Cardiac fibroblast (primary cell): ENCODE measurements around the gene SULT4A1.

Experiments
- DNase-seq, 2 donors: peaks; one replicate each; pipeline versions ENCODE4 v3.0.0 to v3.0.0-alpha.2; 2010; ENCODE audit warnings: low read depth in 2 of 2
- H3K4me3 ChIP-seq, 2 donors: replicated peaks in 1 of 2; 1 replicate in 1 of 2; 2 replicates in 1 of 2; pipeline ENCODE4 v1.5.1; 2011; ENCODE audit warnings: low read depth in 2 of 2, low read length in 2 of 2, mild to moderate bottlenecking in 2 of 2, moderate library complexity in 1 of 2
- TF ChIP-seq, protein P1 (sequence below): IDR thresholded peaks from one replicate; pipeline ENCODE4 v1.5.1; 2011; ENCODE audit warnings: low read depth, mild to moderate bottlenecking, low read length, inconsistent platforms

Gene SULT4A1

DNA sequence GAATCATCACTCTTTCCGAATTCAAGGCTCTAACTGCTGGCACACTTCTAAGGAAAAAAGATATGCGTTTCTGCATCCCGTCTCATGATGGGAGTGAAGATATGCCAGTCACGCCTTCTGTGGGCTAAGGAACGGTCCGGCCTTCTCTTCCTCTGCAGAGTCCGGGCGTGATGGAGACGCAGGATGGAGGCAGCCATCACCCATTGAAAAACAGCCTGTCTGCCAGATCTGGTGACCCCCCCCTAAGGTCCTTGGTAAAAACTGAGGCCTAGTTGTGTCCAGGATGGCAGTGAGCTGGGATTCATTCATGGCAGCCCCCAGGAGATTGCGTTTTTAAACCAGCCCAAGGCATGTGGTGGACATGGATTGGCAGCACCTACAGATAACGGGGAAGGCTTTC lies 43.3 kb downstream of the SULT4A1 start:
- TF ChIP-seq, protein P1, sequence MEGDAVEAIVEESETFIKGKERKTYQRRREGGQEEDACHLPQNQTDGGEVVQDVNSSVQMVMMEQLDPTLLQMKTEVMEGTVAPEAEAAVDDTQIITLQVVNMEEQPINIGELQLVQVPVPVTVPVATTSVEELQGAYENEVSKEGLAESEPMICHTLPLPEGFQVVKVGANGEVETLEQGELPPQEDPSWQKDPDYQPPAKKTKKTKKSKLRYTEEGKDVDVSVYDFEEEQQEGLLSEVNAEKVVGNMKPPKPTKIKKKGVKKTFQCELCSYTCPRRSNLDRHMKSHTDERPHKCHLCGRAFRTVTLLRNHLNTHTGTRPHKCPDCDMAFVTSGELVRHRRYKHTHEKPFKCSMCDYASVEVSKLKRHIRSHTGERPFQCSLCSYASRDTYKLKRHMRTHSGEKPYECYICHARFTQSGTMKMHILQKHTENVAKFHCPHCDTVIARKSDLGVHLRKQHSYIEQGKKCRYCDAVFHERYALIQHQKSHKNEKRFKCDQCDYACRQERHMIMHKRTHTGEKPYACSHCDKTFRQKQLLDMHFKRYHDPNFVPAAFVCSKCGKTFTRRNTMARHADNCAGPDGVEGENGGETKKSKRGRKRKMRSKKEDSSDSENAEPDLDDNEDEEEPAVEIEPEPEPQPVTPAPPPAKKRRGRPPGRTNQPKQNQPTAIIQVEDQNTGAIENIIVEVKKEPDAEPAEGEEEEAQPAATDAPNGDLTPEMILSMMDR, result no peak
- DNase-seq, result no peak

DNA sequence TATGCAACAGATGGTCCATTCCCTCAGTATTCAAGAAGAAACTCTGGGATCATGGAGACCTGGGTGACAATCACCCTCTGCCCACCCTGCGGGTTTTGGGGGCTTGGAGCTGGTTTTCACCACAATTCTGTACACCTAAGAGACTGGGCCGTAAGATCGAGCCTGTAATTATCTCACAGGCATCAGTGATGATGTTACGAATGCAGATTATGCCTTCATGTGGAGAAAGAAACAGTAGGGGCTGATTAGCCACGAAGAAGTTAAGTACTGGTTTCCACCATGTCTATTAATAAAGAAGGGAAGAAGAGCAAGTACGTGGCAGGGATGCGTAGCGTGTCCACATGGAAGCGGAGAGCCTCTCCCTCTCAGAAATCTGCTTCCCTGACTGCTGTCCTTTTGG lies 44.9 kb downstream of the SULT4A1 start:
- TF ChIP-seq, protein P1, result no peak
- no peak overlapping the region for H3K4me3 ChIP-seq
- DNase-seq, result no peak

More for the DNA sequence above, 43.3 kb downstream of the SULT4A1 start:
- H3K4me3 ChIP-seq, result no peak overlapping the region

DNA sequence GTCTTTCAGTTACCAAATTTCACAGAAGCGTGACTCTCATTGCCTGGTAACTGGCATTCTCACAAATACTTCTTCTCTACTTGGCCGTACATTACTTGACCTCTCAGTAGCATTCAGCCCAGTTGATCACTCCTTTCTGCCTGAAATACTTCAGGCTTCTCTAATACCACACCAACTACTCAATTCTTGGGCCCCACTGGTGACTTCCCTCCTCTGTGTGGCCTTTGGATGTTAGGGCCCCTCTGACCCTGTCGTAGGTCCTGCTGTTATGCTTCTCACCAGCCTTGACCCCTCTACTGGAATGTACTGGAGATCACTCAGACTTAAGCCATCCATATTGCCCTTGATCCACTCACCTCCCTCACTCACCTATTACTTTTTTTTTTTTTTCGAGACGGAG lies 48.0 kb downstream of the SULT4A1 start:
- DNase-seq, result no peak
- no peak overlapping the region for H3K4me3 ChIP-seq
- TF ChIP-seq, protein P1, result no peak

DNA sequence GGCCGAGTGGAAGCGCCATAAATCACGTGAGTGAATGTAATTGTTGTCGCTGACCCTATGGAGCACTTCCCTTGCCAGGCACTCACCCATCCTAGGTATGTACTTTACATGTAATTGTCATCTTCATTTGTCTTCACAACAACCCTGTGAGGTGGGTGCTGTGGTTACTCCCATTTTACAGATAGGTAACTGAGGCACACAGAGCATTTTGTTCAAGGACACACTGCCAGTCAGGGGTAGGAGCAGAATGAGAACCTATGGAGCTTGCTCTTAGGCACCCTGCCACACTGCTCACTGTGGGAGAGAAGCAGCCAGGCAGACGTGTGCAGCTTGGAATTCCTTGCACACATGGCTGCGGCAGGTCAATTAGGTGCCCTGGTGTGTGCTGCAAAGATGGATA lies 49.4 kb downstream of the SULT4A1 start:
- TF ChIP-seq, protein P1, result no peak
- H3K4me3 ChIP-seq, result peak overlapping the region; percentile 75 to 86
- no peak for DNase-seq

DNA sequence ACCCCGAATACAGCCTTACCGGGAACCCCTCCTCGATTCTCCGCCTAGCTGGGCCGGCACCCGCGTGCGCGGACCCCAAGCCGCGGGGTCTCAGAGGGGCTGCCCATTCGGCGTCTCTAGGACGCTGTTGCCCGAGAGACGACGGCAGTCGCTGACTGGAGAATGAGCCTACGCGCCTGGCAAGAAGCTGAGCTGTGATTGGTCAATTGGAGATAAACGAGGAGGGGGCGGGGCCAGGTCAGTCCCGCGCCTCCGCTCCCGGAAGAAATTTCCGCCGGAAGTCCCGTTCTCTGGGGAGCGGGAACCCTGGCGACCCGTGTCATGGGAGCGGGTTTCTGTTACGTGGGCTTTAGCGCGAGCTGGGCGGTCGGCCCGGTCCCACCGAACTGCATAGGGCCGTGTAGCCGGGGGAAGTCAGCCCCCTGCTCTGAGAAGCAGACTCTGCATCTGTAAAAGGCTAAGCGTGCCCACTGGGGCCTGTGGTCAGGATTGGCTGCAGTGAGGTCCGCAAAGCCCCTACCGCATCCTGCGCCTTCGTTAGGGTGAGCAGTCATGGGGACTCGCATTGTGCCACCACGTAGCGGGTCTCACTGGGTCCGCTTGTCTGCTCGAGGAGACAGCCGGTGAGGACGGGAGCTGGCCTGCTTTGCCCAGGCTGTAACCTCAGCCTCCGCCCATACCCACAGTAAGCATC lies 50.0 kb downstream of the SULT4A1 start, which contains the start of gene EFCAB6:
TSS of gene EFCAB6 (minus strand) at position 157 of the 694 bp plus-strand sequence. CDS start 29,987 bp downstream, outside the sequence.
- TF ChIP-seq, protein P1, result no peak
- DNase-seq, result peak; percentile 94 to 96
- H3K4me3 ChIP-seq, result peak within 1 kb of the TSS; percentile 75 to 86

DNA sequence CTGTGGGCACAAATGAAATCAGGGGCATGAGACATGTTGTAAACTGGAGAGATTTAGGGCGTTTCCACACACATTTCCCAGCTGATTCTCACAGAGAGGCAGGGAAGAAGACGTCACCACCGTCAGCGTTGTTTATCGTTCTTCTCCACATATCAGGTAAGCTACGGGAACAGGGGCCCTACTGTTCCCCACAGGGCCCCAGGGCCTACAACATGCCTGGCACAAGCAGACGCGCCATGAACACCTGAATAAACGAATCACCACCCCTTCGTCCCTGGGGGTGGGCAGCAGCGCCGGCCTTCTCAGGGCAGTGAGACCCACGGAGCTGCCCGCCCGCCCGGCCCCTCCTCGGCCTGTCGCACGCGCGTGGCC lies 50.5 kb downstream of the SULT4A1 start:
- TF ChIP-seq, protein P1, result no peak
- DNase-seq, result peak; percentile 56 to 61
- peak overlapping the region; percentile 75 to 86 for H3K4me3 ChIP-seq
